ENCODE data around the gene SLC2A4RG.

SLC2A4RG gene

DNA sequence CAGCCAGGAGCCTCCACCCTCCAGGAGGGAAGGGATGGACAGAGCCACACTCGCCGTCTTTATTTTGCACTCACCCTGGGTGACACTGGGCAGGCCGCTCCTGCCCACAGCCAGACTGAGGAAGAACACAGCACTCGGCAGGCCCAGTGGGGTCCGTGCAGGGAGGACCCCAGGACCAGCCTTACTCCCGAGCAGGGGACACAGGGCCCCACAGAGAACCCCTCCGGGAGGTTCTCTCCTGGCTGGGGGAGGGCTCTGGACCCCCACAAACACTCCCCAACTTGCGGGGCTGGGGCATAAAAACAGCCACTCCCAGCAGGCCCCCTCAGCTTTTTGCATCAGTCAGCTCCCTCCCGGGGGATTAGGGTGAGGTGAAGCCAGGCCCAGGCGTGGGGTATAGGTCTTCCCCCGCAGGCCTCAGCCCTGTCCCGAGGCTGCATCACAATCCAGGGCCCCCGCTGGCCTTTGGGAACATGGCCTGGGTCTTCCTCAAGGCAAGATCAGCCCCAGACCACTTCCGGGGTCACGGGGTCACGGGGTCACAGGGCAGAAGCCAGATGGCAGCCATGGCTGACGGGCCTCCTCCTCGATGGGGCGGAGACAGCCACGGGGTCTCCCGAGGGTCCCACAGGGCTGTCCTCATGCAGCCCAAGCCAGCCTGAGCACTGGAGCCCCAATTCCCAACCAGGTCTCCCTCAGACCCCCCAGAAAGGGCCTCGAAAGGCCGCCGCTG, 39.9 kb upstream of the SLC2A4RG start:
- Histone ChIP-seq H3K79me1 (ENCODE audit: low read length) (no peaks in the 10 kb centered on the region), H3K4me3 (ENCODE audit: low read length) (no peak overlapping the region), H3K36me3 (ENCODE audit: control insufficient read depth, insufficient read depth, low read length) (no peaks in the 10 kb centered on the region), H3K79me2 (ENCODE audit: control insufficient read depth, insufficient read depth, low read length) (no peaks in the 10 kb centered on the region), H3K56ac (ENCODE audit: low read length) (peak overlapping the region; percentile 25), H3K4me1 (ENCODE audit: control insufficient read depth, low read depth, low read length) (no peaks in the 10 kb centered on the region), H3K27me3 (ENCODE audit: insufficient read depth, low read length, poor library complexity) (no peaks in the 10 kb centered on the region), H2BK120ac (ENCODE audit: low read depth, low read length) (no peak overlapping the region), H3K9ac (ENCODE audit: low read length) (no peak overlapping the region), H3K23ac (ENCODE audit: low read length) (no peak overlapping the region), H3K4me2 (ENCODE audit: low read length) (no peak overlapping the region), H2AK5ac (ENCODE audit: low read length) (no peak overlapping the region), H3K4ac (ENCODE audit: low read depth, low read length) (no peak overlapping the region), H4K5ac (ENCODE audit: low read length) (no peak overlapping the region), H2BK5ac (ENCODE audit: low read length) (no peak overlapping the region), H4K8ac (ENCODE audit: low read depth, low read length) (no peak overlapping the region), H3K18ac (ENCODE audit: low read length) (no peak overlapping the region), H3K27ac (ENCODE audit: low read depth, low read length) (no peak overlapping the region), H2BK15ac (replicated peaks; ENCODE audit: low read depth) (no peak overlapping the region)
- no peak for DNase-seq
- whole genome bisulfite sequencing (ENCODE audit: extremely low coverage, insufficient coverage, low lambda C conversion rate), result no CpG with 5 or more reads among the region's 24 CpGs

DNA sequence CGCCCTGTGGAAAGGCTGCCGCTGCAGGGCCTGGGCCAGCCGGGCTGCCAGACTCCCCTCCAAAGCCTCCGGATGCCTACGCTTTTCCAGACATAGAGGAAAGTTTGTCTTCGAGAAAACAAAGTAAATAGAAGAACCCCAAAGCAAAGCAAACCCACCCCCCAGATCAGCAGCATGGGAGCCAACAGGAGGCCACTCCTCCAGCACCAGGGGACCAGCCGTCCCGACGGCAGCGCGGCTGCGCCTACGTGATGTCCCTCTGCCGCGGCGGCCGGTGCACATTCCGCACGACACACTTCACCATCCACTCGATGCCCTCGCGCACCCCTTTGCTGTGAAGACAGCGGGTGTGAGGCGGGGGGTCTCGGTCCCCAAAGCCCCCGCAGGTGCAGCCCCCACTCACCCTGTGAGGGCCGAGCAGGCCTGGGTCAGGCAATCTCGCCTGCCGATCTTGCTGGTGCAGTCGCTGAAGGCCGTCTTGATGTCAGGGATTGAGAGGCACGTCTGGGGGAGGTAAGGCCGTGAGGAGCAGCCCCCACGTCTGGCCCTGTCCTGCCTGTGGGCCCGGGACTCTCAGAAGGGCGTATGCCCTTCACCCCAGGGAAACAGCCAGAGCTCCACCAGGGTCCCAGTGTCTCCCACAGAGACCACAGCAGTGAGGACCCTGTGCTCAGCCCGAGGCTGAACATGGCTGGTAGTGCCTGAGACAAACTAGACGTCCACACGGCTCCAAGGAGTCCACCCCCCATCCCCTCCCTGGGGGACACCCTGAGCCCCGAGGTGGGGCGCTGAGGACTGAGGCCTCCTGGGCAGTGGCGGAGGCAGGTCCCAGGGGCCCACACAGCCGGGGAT, 39.2 kb upstream of the SLC2A4RG start:
- Histone ChIP-seq H3K56ac (ENCODE audit: low read length) (no peak overlapping the region), H2BK15ac (replicated peaks; ENCODE audit: low read depth) (no peak overlapping the region), H2BK5ac (ENCODE audit: low read length) (no peak overlapping the region), H3K23ac (ENCODE audit: low read length) (no peak overlapping the region), H3K27ac (ENCODE audit: low read depth, low read length) (no peak overlapping the region), H2BK120ac (ENCODE audit: low read depth, low read length) (no peak overlapping the region), H3K4me2 (ENCODE audit: low read length) (no peak overlapping the region), H3K36me3 (ENCODE audit: control insufficient read depth, insufficient read depth, low read length) (peaks cover 1% of the 10 kb centered on the region), H3K27me3 (ENCODE audit: insufficient read depth, low read length, poor library complexity) (no peaks in the 10 kb centered on the region), H3K18ac (ENCODE audit: low read length) (no peak overlapping the region), H3K79me1 (ENCODE audit: low read length) (no peaks in the 10 kb centered on the region), H4K5ac (ENCODE audit: low read length) (no peak overlapping the region), H2AK5ac (ENCODE audit: low read length) (no peak overlapping the region), H3K4me3 (ENCODE audit: low read length) (no peak overlapping the region), H4K8ac (ENCODE audit: low read depth, low read length) (no peak overlapping the region), H3K79me2 (ENCODE audit: control insufficient read depth, insufficient read depth, low read length) (no peaks in the 10 kb centered on the region), H3K4ac (ENCODE audit: low read depth, low read length) (no peak overlapping the region), H3K4me1 (ENCODE audit: control insufficient read depth, low read depth, low read length) (no peaks in the 10 kb centered on the region), H3K9ac (ENCODE audit: low read length) (no peak overlapping the region)
- WGBS (ENCODE audit: extremely low coverage, insufficient coverage, low lambda C conversion rate), result no CpG with 5 or more reads among the region's 43 CpGs
- no peak for DNase-seq

GRCh38 chr20:63701051-63701328, 38.6 kb upstream of the SLC2A4RG start:
- H3K56ac ChIP-seq (ENCODE audit: low read length), result no peak overlapping the region
- no peak overlapping the region for H4K5ac ChIP-seq (ENCODE audit: low read length)
- whole genome bisulfite sequencing (ENCODE audit: extremely low coverage, insufficient coverage, low lambda C conversion rate), result no CpG with 5 or more reads among the region's 5 CpGs
- no peaks in the 10 kb centered on the region for H3K79me2 ChIP-seq (ENCODE audit: control insufficient read depth, insufficient read depth, low read length)
- no peak overlapping the region for H3K4ac ChIP-seq (ENCODE audit: low read depth, low read length)
- H3K4me2 ChIP-seq (ENCODE audit: low read length), result no peak overlapping the region
- peaks cover 3% of the 10 kb centered on the region for H3K36me3 ChIP-seq (ENCODE audit: control insufficient read depth, insufficient read depth, low read length)
- no peak overlapping the region for H3K9ac ChIP-seq (ENCODE audit: low read length)
- no peak overlapping the region for H4K8ac ChIP-seq (ENCODE audit: low read depth, low read length)
- H3K18ac ChIP-seq (ENCODE audit: low read length), result no peak overlapping the region
- H2BK120ac ChIP-seq (ENCODE audit: low read depth, low read length), result no peak overlapping the region
- H3K4me3 ChIP-seq (ENCODE audit: low read length), result no peak overlapping the region
- H3K27ac ChIP-seq (ENCODE audit: low read depth, low read length), result no peak overlapping the region
- no peaks in the 10 kb centered on the region for H3K27me3 ChIP-seq (ENCODE audit: insufficient read depth, low read length, poor library complexity)
- H2AK5ac ChIP-seq (ENCODE audit: low read length), result no peak overlapping the region
- H3K23ac ChIP-seq (ENCODE audit: low read length), result no peak overlapping the region
- H2BK5ac ChIP-seq (ENCODE audit: low read length), result no peak overlapping the region
- H3K4me1 ChIP-seq (ENCODE audit: control insufficient read depth, low read depth, low read length), result no peaks in the 10 kb centered on the region
- DNase-seq, result no peak
- H2BK15ac ChIP-seq (replicated peaks; ENCODE audit: low read depth), result no peak overlapping the region
- no peaks in the 10 kb centered on the region for H3K79me1 ChIP-seq (ENCODE audit: low read length)

- Histone ChIP-seq H3K79me2 (ENCODE audit: control insufficient read depth, insufficient read depth, low read length) (peaks cover 4% of the 10 kb centered on the region), H3K23ac (ENCODE audit: low read length) (no peak overlapping the region), H2BK15ac (replicated peaks; ENCODE audit: low read depth) (no peak overlapping the region), H2AK5ac (ENCODE audit: low read length) (no peak overlapping the region), H3K18ac (ENCODE audit: low read length) (no peak overlapping the region), H3K4me1 (ENCODE audit: control insufficient read depth, low read depth, low read length) (no peaks in the 10 kb centered on the region), H4K8ac (ENCODE audit: low read depth, low read length) (no peak overlapping the region), H3K27me3 (ENCODE audit: insufficient read depth, low read length, poor library complexity) (no peaks in the 10 kb centered on the region), H3K27ac (ENCODE audit: low read depth, low read length) (no peak overlapping the region), H3K9ac (ENCODE audit: low read length) (no peak overlapping the region), H3K56ac (ENCODE audit: low read length) (no peak overlapping the region), H3K4me2 (ENCODE audit: low read length) (no peak overlapping the region), H2BK5ac (ENCODE audit: low read length) (no peak overlapping the region), H3K36me3 (ENCODE audit: control insufficient read depth, insufficient read depth, low read length) (peaks cover 4% of the 10 kb centered on the region), H3K4me3 (ENCODE audit: low read length) (no peak overlapping the region), H3K4ac (ENCODE audit: low read depth, low read length) (no peak overlapping the region), H3K79me1 (ENCODE audit: low read length) (peaks cover 4% of the 10 kb centered on the region), H2BK120ac (ENCODE audit: low read depth, low read length) (no peak overlapping the region), H4K5ac (ENCODE audit: low read length) (no peak overlapping the region)
- WGBS (ENCODE audit: extremely low coverage, insufficient coverage, low lambda C conversion rate), result no CpG with 5 or more reads among the region's 14 CpGs
- no peak for DNase-seq
These were observed 38.1 kb upstream of the SLC2A4RG start for GRCh38 chr20:63701329-63702035.

GRCh38 chr20:63702036-63702665, 37.4 kb upstream of the SLC2A4RG start:
- no peak overlapping the region for H3K9ac ChIP-seq (ENCODE audit: low read length)
- H3K79me1 ChIP-seq (ENCODE audit: low read length), result peaks cover 8% of the 10 kb centered on the region
- no peaks in the 10 kb centered on the region for H3K4me1 ChIP-seq (ENCODE audit: control insufficient read depth, low read depth, low read length)
- DNase-seq, result no peak
- no peak overlapping the region for H4K8ac ChIP-seq (ENCODE audit: low read depth, low read length)
- H3K56ac ChIP-seq (ENCODE audit: low read length), result no peak overlapping the region
- no peak overlapping the region for H3K23ac ChIP-seq (ENCODE audit: low read length)
- no peak overlapping the region for H3K4me3 ChIP-seq (ENCODE audit: low read length)
- H3K18ac ChIP-seq (ENCODE audit: low read length), result no peak overlapping the region
- H4K5ac ChIP-seq (ENCODE audit: low read length), result no peak overlapping the region
- H3K27ac ChIP-seq (ENCODE audit: low read depth, low read length), result no peak overlapping the region
- H3K79me2 ChIP-seq (ENCODE audit: control insufficient read depth, insufficient read depth, low read length), result peaks cover 10% of the 10 kb centered on the region
- H2BK120ac ChIP-seq (ENCODE audit: low read depth, low read length), result no peak overlapping the region
- H3K4me2 ChIP-seq (ENCODE audit: low read length), result no peak overlapping the region
- no peak overlapping the region for H2BK15ac ChIP-seq (replicated peaks; ENCODE audit: low read depth)
- H2BK5ac ChIP-seq (ENCODE audit: low read length), result no peak overlapping the region
- no CpG with 5 or more reads among the region's 16 CpGs for WGBS (ENCODE audit: extremely low coverage, insufficient coverage, low lambda C conversion rate)
- H2AK5ac ChIP-seq (ENCODE audit: low read length), result no peak overlapping the region
- H3K27me3 ChIP-seq (ENCODE audit: insufficient read depth, low read length, poor library complexity), result no peaks in the 10 kb centered on the region
- H3K36me3 ChIP-seq (ENCODE audit: control insufficient read depth, insufficient read depth, low read length), result peaks cover 4% of the 10 kb centered on the region
- no peak overlapping the region for H3K4ac ChIP-seq (ENCODE audit: low read depth, low read length)
